ENCODE results near the gene FRMPD4. TPM values are rescaled to one million over a fixed set of nuclear protein-coding genes. Genes with fewer than 3 reads are reported as not detected.

The FRMPD4 gene
- total RNA-seq, 1 experiment from 2014 or later: not detected

DNA sequence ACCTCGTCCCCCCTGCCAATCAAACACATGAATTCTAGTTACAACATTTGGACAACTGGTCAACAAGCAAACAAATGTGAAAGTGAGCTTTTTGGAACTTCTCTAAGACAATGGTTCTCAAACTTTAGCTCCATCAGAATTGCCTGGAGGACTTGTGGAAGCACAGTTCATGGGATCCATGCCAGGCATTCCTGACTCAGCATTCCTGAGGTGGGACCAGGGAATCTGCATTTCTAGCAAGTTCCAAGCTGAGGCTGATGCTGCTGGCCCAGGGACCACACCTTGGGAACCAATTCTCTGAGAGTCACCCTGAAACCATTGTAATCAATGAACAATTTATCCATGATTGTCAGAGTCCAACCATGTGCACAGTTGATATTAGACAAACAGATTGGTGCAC lies 609.2 kb downstream of the FRMPD4 start:
- Histone ChIP-seq H3F3A (ENCODE audit: insufficient read depth, low read depth) (no peaks in the 10 kb centered on the region), H3K4me3 (no peak overlapping the region), H3K9me3 (ENCODE audit: insufficient read depth, low read depth) (no peaks in the 10 kb centered on the region), H3K79me2 (ENCODE audit: low read depth) (no peaks in the 10 kb centered on the region), H3K27me3 (ENCODE audit: insufficient read depth, low read depth) (no peaks in the 10 kb centered on the region), H4K20me1 (ENCODE audit: insufficient read depth) (no peaks in the 10 kb centered on the region), H3K36me3 (ENCODE audit: low read depth) (no peaks in the 10 kb centered on the region), H3K9me2 (ENCODE audit: insufficient read depth) (no peaks in the 10 kb centered on the region), H2AFZ (no peak overlapping the region), H3K4me2 (no peak overlapping the region), H3K27ac (no peak overlapping the region), H3K4me1 (replicated peaks; ENCODE audit: insufficient read depth) (no peaks in the 10 kb centered on the region)
- ChIA-PET CTCF (no interaction called here), POLR2A (ENCODE audit: unreplicated experiment) (no interaction called here)
- no peak for DNase-seq
- BruUV-seq (replicated peaks): no TSS peak
- no peak for TF ChIP-seq EZH2 (IDR thresholded peaks at IDR 0.05; ENCODE audit: low read depth)
- TF ChIP-seq, protein P1, sequence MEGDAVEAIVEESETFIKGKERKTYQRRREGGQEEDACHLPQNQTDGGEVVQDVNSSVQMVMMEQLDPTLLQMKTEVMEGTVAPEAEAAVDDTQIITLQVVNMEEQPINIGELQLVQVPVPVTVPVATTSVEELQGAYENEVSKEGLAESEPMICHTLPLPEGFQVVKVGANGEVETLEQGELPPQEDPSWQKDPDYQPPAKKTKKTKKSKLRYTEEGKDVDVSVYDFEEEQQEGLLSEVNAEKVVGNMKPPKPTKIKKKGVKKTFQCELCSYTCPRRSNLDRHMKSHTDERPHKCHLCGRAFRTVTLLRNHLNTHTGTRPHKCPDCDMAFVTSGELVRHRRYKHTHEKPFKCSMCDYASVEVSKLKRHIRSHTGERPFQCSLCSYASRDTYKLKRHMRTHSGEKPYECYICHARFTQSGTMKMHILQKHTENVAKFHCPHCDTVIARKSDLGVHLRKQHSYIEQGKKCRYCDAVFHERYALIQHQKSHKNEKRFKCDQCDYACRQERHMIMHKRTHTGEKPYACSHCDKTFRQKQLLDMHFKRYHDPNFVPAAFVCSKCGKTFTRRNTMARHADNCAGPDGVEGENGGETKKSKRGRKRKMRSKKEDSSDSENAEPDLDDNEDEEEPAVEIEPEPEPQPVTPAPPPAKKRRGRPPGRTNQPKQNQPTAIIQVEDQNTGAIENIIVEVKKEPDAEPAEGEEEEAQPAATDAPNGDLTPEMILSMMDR (conservative IDR thresholded peaks at IDR 0.05): no peak
- intact Hi-C loops (cut with micrococcal nuclease; ENCODE audit: unreplicated experiment): no loop called here

DNA sequence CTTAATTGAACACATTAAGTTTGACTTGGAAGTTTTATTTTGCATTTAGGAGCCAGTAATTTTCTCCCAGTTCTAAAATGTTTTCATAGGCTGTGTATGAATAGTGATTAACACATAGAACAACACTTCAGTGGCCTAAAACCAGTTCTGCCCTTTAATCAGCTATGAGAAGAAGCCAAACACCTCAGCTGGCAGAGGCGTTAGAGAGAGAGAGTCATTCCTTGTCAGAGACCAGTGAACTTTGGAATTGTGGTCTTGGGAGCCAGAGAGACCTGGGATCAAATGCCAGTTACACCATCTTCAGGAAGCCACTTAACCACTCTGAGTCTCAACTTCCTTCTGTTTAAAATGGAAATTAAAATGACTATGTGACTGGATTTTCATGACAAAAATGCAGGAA lies 613.6 kb downstream of the FRMPD4 start:
- Histone ChIP-seq H4K20me1 (ENCODE audit: insufficient read depth) (no peaks in the 10 kb centered on the region), H3K27ac (no peak overlapping the region), H3K9me3 (ENCODE audit: insufficient read depth, low read depth) (no peaks in the 10 kb centered on the region), H3K27me3 (ENCODE audit: insufficient read depth, low read depth) (no peaks in the 10 kb centered on the region), H3F3A (ENCODE audit: insufficient read depth, low read depth) (no peaks in the 10 kb centered on the region), H3K9me2 (ENCODE audit: insufficient read depth) (no peaks in the 10 kb centered on the region), H3K36me3 (ENCODE audit: low read depth) (no peaks in the 10 kb centered on the region), H3K4me3 (no peak overlapping the region), H3K4me2 (no peak overlapping the region), H3K4me1 (replicated peaks; ENCODE audit: insufficient read depth) (no peaks in the 10 kb centered on the region), H2AFZ (no peak overlapping the region), H3K79me2 (ENCODE audit: low read depth) (no peaks in the 10 kb centered on the region)
- no TSS peak for BruUV-seq (replicated peaks)
- intact Hi-C loops (cut with micrococcal nuclease; ENCODE audit: unreplicated experiment): no loop called here
- POLR2A ChIA-PET (ENCODE audit: unreplicated experiment): no interaction called here
- no peak for DNase-seq
- CTCF ChIA-PET: no interaction called here
- no peak for TF ChIP-seq EZH2 (IDR thresholded peaks at IDR 0.05; ENCODE audit: low read depth)
- TF ChIP-seq, protein P1 (conservative IDR thresholded peaks at IDR 0.05): no peak

DNA sequence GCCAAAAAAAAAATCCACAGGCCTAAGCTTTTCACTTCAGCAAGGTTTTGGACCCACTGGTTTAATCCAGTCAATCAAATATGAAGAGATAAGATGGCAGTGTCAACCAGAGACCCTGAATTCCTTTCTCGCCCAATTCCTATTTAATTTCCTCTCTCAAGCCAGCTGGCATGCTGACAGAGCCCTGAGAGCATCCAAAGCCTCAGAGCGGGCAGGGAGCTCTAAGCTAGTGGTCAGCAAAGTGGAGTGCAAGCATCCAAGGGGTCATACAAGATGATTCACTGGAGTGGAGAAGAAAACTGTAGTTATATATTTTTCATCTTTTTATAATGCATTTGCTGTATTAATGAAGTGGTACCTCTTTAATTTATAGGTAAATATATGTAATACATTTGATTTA lies 615.1 kb downstream of the FRMPD4 start:
- Histone ChIP-seq H3F3A (ENCODE audit: insufficient read depth, low read depth) (no peaks in the 10 kb centered on the region), H3K79me2 (ENCODE audit: low read depth) (no peaks in the 10 kb centered on the region), H3K4me2 (no peak overlapping the region), H3K36me3 (ENCODE audit: low read depth) (no peaks in the 10 kb centered on the region), H3K4me3 (no peak overlapping the region), H3K9me3 (ENCODE audit: insufficient read depth, low read depth) (no peaks in the 10 kb centered on the region), H4K20me1 (ENCODE audit: insufficient read depth) (no peaks in the 10 kb centered on the region), H3K27ac (no peak overlapping the region), H2AFZ (no peak overlapping the region), H3K4me1 (replicated peaks; ENCODE audit: insufficient read depth) (no peaks in the 10 kb centered on the region), H3K9me2 (ENCODE audit: insufficient read depth) (no peaks in the 10 kb centered on the region), H3K27me3 (ENCODE audit: insufficient read depth, low read depth) (no peaks in the 10 kb centered on the region)
- no TSS peak for BruUV-seq (replicated peaks)
- TF ChIP-seq, protein P1 (conservative IDR thresholded peaks at IDR 0.05): no peak
- no peak for TF ChIP-seq EZH2 (IDR thresholded peaks at IDR 0.05; ENCODE audit: low read depth)
- no peak for DNase-seq
- ChIA-PET POLR2A (ENCODE audit: unreplicated experiment) (no interaction called here), CTCF (no interaction called here)
- intact Hi-C loops (cut with micrococcal nuclease; ENCODE audit: unreplicated experiment): no loop called here

Data from PC-9 (cell line).